GM12878 (cell line): ENCODE measurements around the gene NXN. TPM values are rescaled to one million over a fixed set of nuclear protein-coding genes. Genes with fewer than 3 reads are reported as not detected.

Source experiments
- BCL11A ChIP-seq: IDR thresholded peaks from 2 replicates; pipeline ENCODE4 v1.6.1; 2011; ENCODE audit warnings: low read depth, low read length
- FOXK2 ChIP-seq: fragments of 450-650 bp; IDR thresholded peaks from 2 replicates; pipeline ENCODE4 v1.6.1; 2017; ENCODE audit warnings: mild to moderate bottlenecking, moderate library complexity
- HDAC2 ChIP-seq: fragments of 200-600 bp; sonication (generic); IDR thresholded peaks from 2 replicates; pipeline ENCODE4 v1.6.1; 2017
- IKZF2 ChIP-seq, 2 experiments: fragments of 450-650 bp; IDR thresholded peaks; 2 replicates each; pipeline ENCODE4 v1.6.1; 2017; ENCODE audit warnings: mild to moderate bottlenecking in 2 of 2, moderate library complexity in 2 of 2
- JUND ChIP-seq: IDR thresholded peaks from 2 replicates; pipeline ENCODE4 v1.6.1; 2012; ENCODE audit warnings: low read depth, mild to moderate bottlenecking, low read length, improper control_type of control experiment, moderate library complexity
- MXI1 ChIP-seq: fragments of 150-350 bp; IDR thresholded peaks from 2 replicates; pipeline ENCODE4 v1.6.1; 2011; ENCODE audit warnings: low read depth, mild to moderate bottlenecking, inconsistent platforms, low read length, improper control_type of control experiment
- RAD51 ChIP-seq: fragments of 450-650 bp; IDR thresholded peaks from 2 replicates; pipeline ENCODE4 v1.6.1; 2016; ENCODE audit warnings: moderate library complexity, mild to moderate bottlenecking, inconsistent platforms
- RCOR1 ChIP-seq: conservative IDR thresholded peaks from 2 replicates; pipeline ENCODE4 v1.6.1; 2012; ENCODE audit warnings: low read depth, low read length, improper control_type of control experiment
- RUNX3 ChIP-seq: IDR thresholded peaks from 2 replicates; pipeline ENCODE4 v1.6.1; 2012; ENCODE audit warnings: low read length, inconsistent platforms
- SMAD1 ChIP-seq: fragments of 450-650 bp; IDR thresholded peaks from 2 replicates; pipeline ENCODE4 v1.6.1; 2018; ENCODE audit warnings: mild to moderate bottlenecking, low read depth; ENCODE audit not compliant: partially characterized antibody
- SRF ChIP-seq, 2 experiments: IDR thresholded peaks; 2 replicates each; pipeline ENCODE4 v1.6.1; 2011; ENCODE audit warnings: low read depth in 2 of 2, low read length in 2 of 2, mild to moderate bottlenecking in 1 of 2, moderate library complexity in 1 of 2
- STAT1 ChIP-seq: fragments of 450-650 bp; conservative IDR thresholded peaks from 2 replicates; pipeline ENCODE4 v1.6.1; 2014; ENCODE audit warnings: antibody characterized with exemption, mild to moderate bottlenecking
- ZNF384 ChIP-seq: IDR thresholded peaks from 2 replicates; pipeline ENCODE4 v1.6.1; 2012; ENCODE audit warnings: low read depth, mild to moderate bottlenecking, low read length, improper control_type of control experiment, borderline replicate concordance
- ZSCAN29 ChIP-seq: fragments of 450-650 bp; IDR thresholded peaks from 2 replicates; pipeline ENCODE4 v1.6.1; 2017; ENCODE audit warnings: mild to moderate bottlenecking, moderate library complexity
- polyA plus RNA-seq, 11 experiments: library from polyadenylated mRNA; depleted of rRNA in 4 of 11; unstranded in 6 of 11; stranded (reverse) in 5 of 11; fragments of >200 nt; fragmentation: Nextera tagmentation in 4 of 11; fragmentation: Illumina TruSeq in 1 of 11; extraction: Ambion mirVana in 4 of 11; extraction: Trizol in 1 of 11; gene quantifications; 1 replicate in 1 of 11; 2 replicates in 10 of 11; pipeline versions ENCODE4 v1.2.1 to v1.2.3, GENCODE V29; 2011 to 2016; ENCODE audit warnings: inconsistent platforms in 2 of 11, missing spikeins in 2 of 11, low read depth in 1 of 11
- total RNA-seq, 4 experiments: library from RNA; depleted of rRNA in 3 of 4; stranded (reverse); fragments of >200 nt in 3 of 4; fragmentation: Illumina TruSeq in 1 of 4; extraction: Trizol in 1 of 4; gene quantifications; 2 replicates each; pipeline versions ENCODE4 v1.2.1 to v1.2.3, GENCODE V29; 2013 to 2021
- TF ChIP-seq, protein P1 (sequence below): fragments of 150-350 bp; IDR thresholded peaks from 2 replicates; pipeline ENCODE4 v1.6.1; 2016; ENCODE audit warnings: low read depth, low read length
- TF ChIP-seq, protein P2 (sequence below): fragments of 450-650 bp; formaldehyde crosslinking; IDR thresholded peaks from 2 replicates; pipeline ENCODE4 v1.5.0; 2022; ENCODE audit warnings: mild to moderate bottlenecking, missing genetic modification characterization
- TF ChIP-seq, protein P3 (sequence below): fragments of 450-650 bp; IDR thresholded peaks from 2 replicates; pipeline ENCODE4 v1.6.1; 2017; ENCODE audit warnings: low read depth, mild to moderate bottlenecking, moderate library complexity
- TF ChIP-seq, protein P4 (sequence below): IDR thresholded peaks from 2 replicates; pipeline ENCODE4 v1.6.1; 2012; ENCODE audit warnings: low read depth, low read length, improper control_type of control experiment
- TF ChIP-seq, protein P5 (sequence below): IDR thresholded peaks from 2 replicates; pipeline ENCODE4 v1.6.1; 2011; ENCODE audit warnings: low read depth, mild to moderate bottlenecking, low read length, moderate library complexity, borderline replicate concordance; ENCODE audit errors: extremely low read depth

The NXN gene
- total and polyA plus RNA-seq, 10 of the 15 experiments (the other 5 are each of a cell fraction or from before 2014, with no cell fraction given): 0.04 to 1.2 (median 0.30) TPM

DNA sequence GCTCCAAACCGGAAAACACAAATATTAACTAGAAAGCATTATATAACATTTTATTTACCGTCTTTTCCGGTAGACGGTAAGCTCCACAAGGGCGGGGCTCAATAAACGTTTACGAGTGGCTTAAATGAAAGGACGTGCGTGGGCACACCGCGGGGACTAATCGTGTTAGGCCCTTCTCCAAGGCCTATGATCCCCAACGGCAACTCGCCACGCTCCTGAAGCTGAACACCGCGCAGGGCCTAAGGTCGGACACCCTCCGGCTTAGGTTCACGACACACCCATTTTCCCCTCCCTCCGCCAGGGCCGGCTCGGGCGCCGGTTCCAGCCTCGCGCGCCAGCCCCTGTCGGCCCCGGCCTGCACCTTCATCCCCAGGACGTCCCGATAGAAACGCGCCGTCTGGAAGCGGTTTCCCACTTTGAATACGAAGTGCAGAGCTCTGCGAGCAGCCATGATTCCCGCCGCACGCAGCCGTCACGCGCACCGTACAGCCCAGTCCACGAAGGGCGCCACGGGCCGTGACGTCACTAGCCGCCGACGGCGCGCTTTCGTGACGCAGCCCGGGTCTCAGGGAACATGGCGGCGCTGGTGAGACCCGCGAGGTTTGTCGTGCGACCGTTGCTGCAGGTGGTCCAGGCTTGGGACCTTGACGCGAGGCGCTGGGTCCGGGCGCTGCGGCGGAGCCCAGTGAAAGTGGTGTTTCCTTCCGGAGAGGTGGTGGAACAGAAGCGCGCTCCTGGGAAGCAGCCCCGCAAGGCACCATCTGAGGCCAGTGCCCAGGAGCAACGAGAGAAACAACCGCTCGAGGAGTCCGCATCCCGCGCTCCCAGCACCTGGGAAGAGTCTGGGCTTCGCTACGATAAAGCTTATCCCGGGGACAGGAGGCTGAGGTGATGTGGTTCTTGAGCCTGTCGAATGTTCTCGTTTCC lies 197.5 kb downstream of the NXN start, which contains the start of the genes GLOD4 and MRM3 (continued):
- TF ChIP-seq, protein P1, sequence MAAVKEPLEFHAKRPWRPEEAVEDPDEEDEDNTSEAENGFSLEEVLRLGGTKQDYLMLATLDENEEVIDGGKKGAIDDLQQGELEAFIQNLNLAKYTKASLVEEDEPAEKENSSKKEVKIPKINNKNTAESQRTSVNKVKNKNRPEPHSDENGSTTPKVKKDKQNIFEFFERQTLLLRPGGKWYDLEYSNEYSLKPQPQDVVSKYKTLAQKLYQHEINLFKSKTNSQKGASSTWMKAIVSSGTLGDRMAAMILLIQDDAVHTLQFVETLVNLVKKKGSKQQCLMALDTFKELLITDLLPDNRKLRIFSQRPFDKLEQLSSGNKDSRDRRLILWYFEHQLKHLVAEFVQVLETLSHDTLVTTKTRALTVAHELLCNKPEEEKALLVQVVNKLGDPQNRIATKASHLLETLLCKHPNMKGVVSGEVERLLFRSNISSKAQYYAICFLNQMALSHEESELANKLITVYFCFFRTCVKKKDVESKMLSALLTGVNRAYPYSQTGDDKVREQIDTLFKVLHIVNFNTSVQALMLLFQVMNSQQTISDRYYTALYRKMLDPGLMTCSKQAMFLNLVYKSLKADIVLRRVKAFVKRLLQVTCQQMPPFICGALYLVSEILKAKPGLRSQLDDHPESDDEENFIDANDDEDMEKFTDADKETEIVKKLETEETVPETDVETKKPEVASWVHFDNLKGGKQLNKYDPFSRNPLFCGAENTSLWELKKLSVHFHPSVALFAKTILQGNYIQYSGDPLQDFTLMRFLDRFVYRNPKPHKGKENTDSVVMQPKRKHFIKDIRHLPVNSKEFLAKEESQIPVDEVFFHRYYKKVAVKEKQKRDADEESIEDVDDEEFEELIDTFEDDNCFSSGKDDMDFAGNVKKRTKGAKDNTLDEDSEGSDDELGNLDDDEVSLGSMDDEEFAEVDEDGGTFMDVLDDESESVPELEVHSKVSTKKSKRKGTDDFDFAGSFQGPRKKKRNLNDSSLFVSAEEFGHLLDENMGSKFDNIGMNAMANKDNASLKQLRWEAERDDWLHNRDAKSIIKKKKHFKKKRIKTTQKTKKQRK: peak; percentile 48; the same call in 1 of the 2 replicates
- no peak for TF ChIP-seq ZSCAN29
- TF ChIP-seq JUND: peak; percentile 44; the same call in 1 of the 2 replicates
- peak; percentile 21 to 39; a peak in 2 of 4 replicates for TF ChIP-seq IKZF2 (IDR thresholded peaks at IDR 0.05)
- TF ChIP-seq, protein P2, sequence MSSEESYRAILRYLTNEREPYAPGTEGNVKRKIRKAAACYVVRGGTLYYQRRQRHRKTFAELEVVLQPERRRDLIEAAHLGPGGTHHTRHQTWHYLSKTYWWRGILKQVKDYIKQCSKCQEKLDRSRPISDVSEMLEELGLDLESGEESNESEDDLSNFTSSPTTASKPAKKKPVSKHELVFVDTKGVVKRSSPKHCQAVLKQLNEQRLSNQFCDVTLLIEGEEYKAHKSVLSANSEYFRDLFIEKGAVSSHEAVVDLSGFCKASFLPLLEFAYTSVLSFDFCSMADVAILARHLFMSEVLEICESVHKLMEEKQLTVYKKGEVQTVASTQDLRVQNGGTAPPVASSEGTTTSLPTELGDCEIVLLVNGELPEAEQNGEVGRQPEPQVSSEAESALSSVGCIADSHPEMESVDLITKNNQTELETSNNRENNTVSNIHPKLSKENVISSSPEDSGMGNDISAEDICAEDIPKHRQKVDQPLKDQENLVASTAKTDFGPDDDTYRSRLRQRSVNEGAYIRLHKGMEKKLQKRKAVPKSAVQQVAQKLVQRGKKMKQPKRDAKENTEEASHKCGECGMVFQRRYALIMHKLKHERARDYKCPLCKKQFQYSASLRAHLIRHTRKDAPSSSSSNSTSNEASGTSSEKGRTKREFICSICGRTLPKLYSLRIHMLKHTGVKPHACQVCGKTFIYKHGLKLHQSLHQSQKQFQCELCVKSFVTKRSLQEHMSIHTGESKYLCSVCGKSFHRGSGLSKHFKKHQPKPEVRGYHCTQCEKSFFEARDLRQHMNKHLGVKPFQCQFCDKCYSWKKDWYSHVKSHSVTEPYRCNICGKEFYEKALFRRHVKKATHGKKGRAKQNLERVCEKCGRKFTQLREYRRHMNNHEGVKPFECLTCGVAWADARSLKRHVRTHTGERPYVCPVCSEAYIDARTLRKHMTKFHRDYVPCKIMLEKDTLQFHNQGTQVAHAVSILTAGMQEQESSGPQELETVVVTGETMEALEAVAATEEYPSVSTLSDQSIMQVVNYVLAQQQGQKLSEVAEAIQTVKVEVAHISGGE: no peak
- no peak for TF ChIP-seq RCOR1
- peak; percentile 98 for TF ChIP-seq HDAC2
- TF ChIP-seq STAT1: peak; percentile 94
- peak; percentile 60; the same call in 1 of the 2 replicates for TF ChIP-seq FOXK2
- TF ChIP-seq SRF (IDR thresholded peaks at IDR 0.05; ENCODE audit: low read depth in 2 of 2, low read length in 2 of 2): peak; percentile 86 to 96
- TF ChIP-seq, protein P3, sequence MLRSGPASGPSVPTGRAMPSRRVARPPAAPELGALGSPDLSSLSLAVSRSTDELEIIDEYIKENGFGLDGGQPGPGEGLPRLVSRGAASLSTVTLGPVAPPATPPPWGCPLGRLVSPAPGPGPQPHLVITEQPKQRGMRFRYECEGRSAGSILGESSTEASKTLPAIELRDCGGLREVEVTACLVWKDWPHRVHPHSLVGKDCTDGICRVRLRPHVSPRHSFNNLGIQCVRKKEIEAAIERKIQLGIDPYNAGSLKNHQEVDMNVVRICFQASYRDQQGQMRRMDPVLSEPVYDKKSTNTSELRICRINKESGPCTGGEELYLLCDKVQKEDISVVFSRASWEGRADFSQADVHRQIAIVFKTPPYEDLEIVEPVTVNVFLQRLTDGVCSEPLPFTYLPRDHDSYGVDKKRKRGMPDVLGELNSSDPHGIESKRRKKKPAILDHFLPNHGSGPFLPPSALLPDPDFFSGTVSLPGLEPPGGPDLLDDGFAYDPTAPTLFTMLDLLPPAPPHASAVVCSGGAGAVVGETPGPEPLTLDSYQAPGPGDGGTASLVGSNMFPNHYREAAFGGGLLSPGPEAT: peak; percentile 100
- TF ChIP-seq, protein P4, sequence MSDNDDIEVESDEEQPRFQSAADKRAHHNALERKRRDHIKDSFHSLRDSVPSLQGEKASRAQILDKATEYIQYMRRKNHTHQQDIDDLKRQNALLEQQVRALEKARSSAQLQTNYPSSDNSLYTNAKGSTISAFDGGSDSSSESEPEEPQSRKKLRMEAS: peak; percentile 93
- peak; percentile 97 for TF ChIP-seq MXI1
- TF ChIP-seq ZNF384: no peak
- TF ChIP-seq, protein P5, sequence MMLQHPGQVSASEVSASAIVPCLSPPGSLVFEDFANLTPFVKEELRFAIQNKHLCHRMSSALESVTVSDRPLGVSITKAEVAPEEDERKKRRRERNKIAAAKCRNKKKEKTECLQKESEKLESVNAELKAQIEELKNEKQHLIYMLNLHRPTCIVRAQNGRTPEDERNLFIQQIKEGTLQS: peak; percentile 97
- TF ChIP-seq BCL11A: no peak
- TF ChIP-seq RAD51: no peak
- TF ChIP-seq SMAD1: no peak
- peak; percentile 60 for TF ChIP-seq RUNX3
